ENCODE measurements around the gene USP9Y. TPM values are rescaled to one million over a fixed set of nuclear protein-coding genes. Genes with fewer than 3 reads are reported as not detected.

USP9Y gene
- polyA plus RNA-seq, 2 donors: 0.02 to 31.3 TPM

DNA sequence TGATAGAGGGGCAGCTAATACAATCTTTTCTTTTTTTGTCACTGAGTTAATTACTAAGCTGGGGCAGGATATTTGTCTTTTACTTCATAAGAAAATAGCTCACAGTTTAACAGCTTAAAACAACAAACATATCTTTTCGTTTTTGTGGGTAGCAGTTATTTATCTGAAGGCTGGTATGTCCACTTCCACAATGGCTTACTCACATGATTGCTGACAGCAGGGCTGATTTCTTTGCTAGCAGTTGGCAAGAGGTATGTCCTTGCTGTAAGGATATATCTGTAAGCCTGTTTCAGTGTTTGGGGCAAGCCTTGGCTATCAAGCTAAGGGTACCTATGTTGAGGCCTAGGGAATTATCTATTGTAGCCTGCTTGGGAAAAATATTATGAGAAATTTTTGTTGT, 1.1 kb downstream of the USP9Y start:
- H3K4me1 ChIP-seq (ENCODE audit: control insufficient read depth in 2 of 2, insufficient read depth in 2 of 2, low read length in 1 of 2): no peaks in the 10 kb centered on the region
- no peaks in the 10 kb centered on the region for H3K27me3 ChIP-seq (ENCODE audit: control insufficient read depth in 1 of 2, insufficient read depth in 2 of 2, low read length in 2 of 2)
- peaks cover 0 to 5% of the 10 kb centered on the region in 2 donors for H3K36me3 ChIP-seq (ENCODE audit: control insufficient read depth in 2 of 2, insufficient read depth in 2 of 2, low read length in 1 of 2)
- 30 to 68% methylated on average over 1 of the region's 1 CpG for WGBS, 2 donors
- H3K9me3 ChIP-seq (ENCODE audit: control insufficient read depth in 2 of 2, insufficient read depth in 1 of 2, low read depth in 1 of 2, low read length in 1 of 2): peaks cover 0 to 3% of the 10 kb centered on the region in 2 donors
- H3K4me3 ChIP-seq (ENCODE audit: low read depth in 1 of 2, low read length in 2 of 2): no peak overlapping the region
- H3K27ac ChIP-seq (ENCODE audit: low read depth in 2 of 2, low read length in 1 of 2): no peak overlapping the region

DNA sequence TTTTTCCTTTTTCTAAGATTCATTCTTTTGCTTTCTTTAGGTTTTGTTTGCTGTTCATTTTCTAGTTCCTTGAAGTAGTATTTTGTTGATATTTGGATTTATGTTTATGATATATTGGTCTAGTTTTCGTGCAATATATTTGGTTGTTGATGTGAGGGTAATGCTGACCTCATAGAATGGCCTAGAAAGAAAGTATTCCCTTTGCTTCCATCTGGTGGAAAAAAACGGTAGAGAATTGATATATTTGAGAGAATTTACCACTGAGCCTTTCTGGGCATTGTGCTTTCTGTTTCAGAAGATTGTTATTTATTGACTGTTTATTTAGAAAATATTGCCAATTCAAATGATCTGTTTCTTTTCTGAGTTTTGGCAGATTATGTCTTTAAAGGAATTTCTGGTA, 9.4 kb downstream of the USP9Y start:
- no peak overlapping the region for H3K27ac ChIP-seq (ENCODE audit: low read depth in 2 of 2, low read length in 1 of 2)
- H3K9me3 ChIP-seq (ENCODE audit: control insufficient read depth in 2 of 2, insufficient read depth in 1 of 2, low read depth in 1 of 2, low read length in 1 of 2): no peaks in the 10 kb centered on the region
- H3K4me3 ChIP-seq (ENCODE audit: low read depth in 1 of 2, low read length in 2 of 2): no peak overlapping the region
- H3K36me3 ChIP-seq (ENCODE audit: control insufficient read depth in 2 of 2, insufficient read depth in 2 of 2, low read length in 1 of 2): peaks cover 0 to 3% of the 10 kb centered on the region in 2 donors
- H3K27me3 ChIP-seq (ENCODE audit: control insufficient read depth in 1 of 2, insufficient read depth in 2 of 2, low read length in 2 of 2): no peaks in the 10 kb centered on the region
- 32 to 55% methylated on average over 1 to 2 of the region's 2 CpGs for WGBS, 2 donors
- H3K4me1 ChIP-seq (ENCODE audit: control insufficient read depth in 2 of 2, insufficient read depth in 2 of 2, low read length in 1 of 2): no peaks in the 10 kb centered on the region

DNA sequence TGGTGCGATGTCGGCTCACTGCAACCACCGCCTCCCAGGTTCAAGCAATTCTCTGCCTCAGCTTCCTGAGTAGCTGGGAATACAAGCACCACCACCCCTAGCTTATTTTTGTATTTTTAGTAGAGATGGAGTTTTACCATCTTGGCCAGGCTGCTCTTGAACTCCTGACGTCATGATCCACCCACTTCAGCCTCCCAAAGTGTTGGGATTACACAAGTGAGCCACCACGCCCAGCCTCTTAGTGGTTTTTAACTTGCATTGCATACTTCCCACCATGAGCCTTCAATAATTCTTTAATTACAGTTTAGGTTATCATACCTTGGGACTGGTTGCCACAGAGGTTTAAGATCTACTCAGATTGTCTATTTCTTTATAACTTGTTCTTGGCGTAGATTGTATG, 14.3 kb downstream of the USP9Y start:
- no peak overlapping the region for H3K27ac ChIP-seq (ENCODE audit: low read depth in 2 of 2, low read length in 1 of 2)
- H3K9me3 ChIP-seq (ENCODE audit: control insufficient read depth in 2 of 2, insufficient read depth in 1 of 2, low read depth in 1 of 2, low read length in 1 of 2): no peaks in the 10 kb centered on the region
- 94 to 100% methylated on average over 2 to 6 of the region's 6 CpGs for WGBS, 2 donors

DNA sequence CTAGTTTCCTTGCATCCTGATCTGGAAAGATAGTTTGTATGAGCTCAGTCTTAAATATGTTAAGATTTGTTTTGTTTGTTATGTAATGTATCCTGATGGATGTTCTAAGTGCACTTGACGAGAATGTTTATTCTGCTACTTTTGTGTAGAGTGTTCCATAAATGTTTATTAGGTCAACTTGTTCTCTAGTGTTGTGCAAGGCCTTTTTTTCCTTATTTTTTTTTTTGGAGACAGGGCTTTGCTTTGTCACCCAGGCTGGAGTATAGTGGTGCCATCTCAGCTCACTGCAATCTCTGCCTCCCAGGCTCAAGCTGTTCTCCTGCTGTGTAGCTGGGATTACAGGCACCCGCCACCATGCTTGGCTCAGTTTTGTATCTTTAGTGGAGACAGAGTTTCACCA, 28.7 kb downstream of the USP9Y start:
- no peaks in the 10 kb centered on the region for H3K27me3 ChIP-seq (ENCODE audit: control insufficient read depth in 1 of 2, insufficient read depth in 2 of 2, low read length in 2 of 2)
- no peaks in the 10 kb centered on the region for H3K9me3 ChIP-seq (ENCODE audit: control insufficient read depth in 2 of 2, insufficient read depth in 1 of 2, low read depth in 1 of 2, low read length in 1 of 2)
- H3K27ac ChIP-seq (ENCODE audit: low read depth in 2 of 2, low read length in 1 of 2): no peak overlapping the region
- 83% methylated on average over 1 to 2 of the region's 2 CpGs for WGBS, 2 donors
- H3K4me1 ChIP-seq (ENCODE audit: control insufficient read depth in 2 of 2, insufficient read depth in 2 of 2, low read length in 1 of 2): no peaks in the 10 kb centered on the region
- no peak overlapping the region for H3K4me3 ChIP-seq (ENCODE audit: low read depth in 1 of 2, low read length in 2 of 2)
- H3K36me3 ChIP-seq (ENCODE audit: control insufficient read depth in 2 of 2, insufficient read depth in 2 of 2, low read length in 1 of 2): no peaks in the 10 kb centered on the region

More for the DNA sequence above, 14.3 kb downstream of the USP9Y start:
- no peak overlapping the region for H3K4me3 ChIP-seq (ENCODE audit: low read depth in 1 of 2, low read length in 2 of 2)
- no peaks in the 10 kb centered on the region for H3K4me1 ChIP-seq (ENCODE audit: control insufficient read depth in 2 of 2, insufficient read depth in 2 of 2, low read length in 1 of 2)
- H3K27me3 ChIP-seq (ENCODE audit: control insufficient read depth in 1 of 2, insufficient read depth in 2 of 2, low read length in 2 of 2): no peaks in the 10 kb centered on the region
- H3K36me3 ChIP-seq (ENCODE audit: control insufficient read depth in 2 of 2, insufficient read depth in 2 of 2, low read length in 1 of 2): peaks cover 0 to 4% of the 10 kb centered on the region in 2 donors

DNA sequence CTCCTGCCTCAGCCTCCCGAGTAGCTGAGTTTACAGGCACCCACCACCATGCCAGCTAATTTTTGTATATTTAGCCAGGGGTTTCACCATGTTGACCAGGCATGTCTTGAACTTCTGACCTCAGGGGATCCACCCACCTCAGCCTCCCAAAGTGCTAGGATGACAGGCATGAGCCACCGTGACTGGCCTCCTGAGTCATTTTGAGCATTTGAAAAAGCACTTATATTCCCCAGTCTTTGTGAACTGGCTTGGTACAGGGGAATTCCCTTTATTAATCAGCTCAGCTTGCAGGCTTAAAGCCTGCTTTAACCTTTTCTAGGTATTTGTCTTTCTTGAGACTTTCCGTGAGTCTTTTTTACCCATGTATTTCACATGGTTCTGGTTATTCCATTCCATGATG, 32.6 kb downstream of the USP9Y start:
- Histone ChIP-seq H3K27ac (ENCODE audit: low read depth in 2 of 2, low read length in 1 of 2) (no peak overlapping the region), H3K36me3 (ENCODE audit: control insufficient read depth in 2 of 2, insufficient read depth in 2 of 2, low read length in 1 of 2) (no peaks in the 10 kb centered on the region), H3K4me1 (ENCODE audit: control insufficient read depth in 2 of 2, insufficient read depth in 2 of 2, low read length in 1 of 2) (no peaks in the 10 kb centered on the region), H3K27me3 (ENCODE audit: control insufficient read depth in 1 of 2, insufficient read depth in 2 of 2, low read length in 2 of 2) (no peaks in the 10 kb centered on the region), H3K9me3 (ENCODE audit: control insufficient read depth in 2 of 2, insufficient read depth in 1 of 2, low read depth in 1 of 2, low read length in 1 of 2) (no peaks in the 10 kb centered on the region), H3K4me3 (ENCODE audit: low read depth in 1 of 2, low read length in 2 of 2) (no peak overlapping the region)
- whole genome bisulfite sequencing, 2 donors: 46 to 100% methylated on average over 1 to 3 of the region's 3 CpGs

DNA sequence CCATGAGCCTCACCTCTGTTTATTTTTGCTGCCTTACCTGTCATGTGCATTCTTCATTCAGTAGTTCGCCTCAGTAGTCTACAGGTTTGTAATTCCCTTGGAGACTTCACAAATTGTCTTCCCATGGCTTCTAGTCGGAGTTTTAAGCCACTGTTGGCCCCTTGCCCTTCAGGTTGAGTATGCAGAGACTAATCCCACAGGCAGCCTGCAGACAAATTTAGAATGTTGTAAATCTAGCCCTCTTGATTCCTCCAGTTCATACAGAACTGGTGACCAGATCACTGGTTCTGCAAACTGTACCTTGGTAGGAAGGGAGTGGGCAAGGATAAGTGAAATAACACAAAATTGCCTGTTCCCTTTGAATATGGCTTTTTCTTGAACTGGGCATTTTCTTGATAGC, 33.0 kb downstream of the USP9Y start:
- no peaks in the 10 kb centered on the region for H3K9me3 ChIP-seq (ENCODE audit: control insufficient read depth in 2 of 2, insufficient read depth in 1 of 2, low read depth in 1 of 2, low read length in 1 of 2)
- 48 to 100% methylated on average over 1 to 2 of the region's 2 CpGs for WGBS, 2 donors
- H3K4me3 ChIP-seq (ENCODE audit: low read depth in 1 of 2, low read length in 2 of 2): no peak overlapping the region
- H3K27ac ChIP-seq (ENCODE audit: low read depth in 2 of 2, low read length in 1 of 2): no peak overlapping the region
- no peaks in the 10 kb centered on the region for H3K36me3 ChIP-seq (ENCODE audit: control insufficient read depth in 2 of 2, insufficient read depth in 2 of 2, low read length in 1 of 2)
- no peaks in the 10 kb centered on the region for H3K27me3 ChIP-seq (ENCODE audit: control insufficient read depth in 1 of 2, insufficient read depth in 2 of 2, low read length in 2 of 2)
- no peaks in the 10 kb centered on the region for H3K4me1 ChIP-seq (ENCODE audit: control insufficient read depth in 2 of 2, insufficient read depth in 2 of 2, low read length in 1 of 2)

DNA sequence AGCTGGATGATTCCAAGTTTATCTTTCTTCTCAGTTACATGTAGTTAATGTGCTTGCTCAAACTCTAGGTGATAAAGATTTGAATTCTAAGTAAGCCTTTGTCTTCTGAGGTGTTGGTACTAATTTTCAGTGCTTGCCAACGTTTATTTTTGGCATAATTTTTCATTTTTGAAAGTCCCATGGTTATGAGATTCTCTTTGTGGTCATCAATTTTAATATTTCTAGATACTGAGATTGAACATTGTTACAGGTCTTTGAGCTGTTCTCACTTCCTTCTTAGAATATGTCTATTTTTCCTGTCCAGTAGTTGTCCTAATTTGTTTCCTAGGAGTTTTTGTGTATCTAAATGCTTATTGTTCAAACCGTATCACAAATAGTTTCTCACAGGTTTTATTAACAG, 40.4 kb downstream of the USP9Y start:
- Histone ChIP-seq H3K9me3 (ENCODE audit: control insufficient read depth in 2 of 2, insufficient read depth in 1 of 2, low read depth in 1 of 2, low read length in 1 of 2) (no peaks in the 10 kb centered on the region), H3K36me3 (ENCODE audit: control insufficient read depth in 2 of 2, insufficient read depth in 2 of 2, low read length in 1 of 2) (no peaks in the 10 kb centered on the region), H3K27ac (ENCODE audit: low read depth in 2 of 2, low read length in 1 of 2) (no peak overlapping the region), H3K4me3 (ENCODE audit: low read depth in 1 of 2, low read length in 2 of 2) (no peak overlapping the region), H3K27me3 (ENCODE audit: control insufficient read depth in 1 of 2, insufficient read depth in 2 of 2, low read length in 2 of 2) (no peaks in the 10 kb centered on the region), H3K4me1 (ENCODE audit: control insufficient read depth in 2 of 2, insufficient read depth in 2 of 2, low read length in 1 of 2) (no peaks in the 10 kb centered on the region)
- WGBS, 2 donors: 57 to 71% methylated on average over 2 of the region's 2 CpGs

DNA sequence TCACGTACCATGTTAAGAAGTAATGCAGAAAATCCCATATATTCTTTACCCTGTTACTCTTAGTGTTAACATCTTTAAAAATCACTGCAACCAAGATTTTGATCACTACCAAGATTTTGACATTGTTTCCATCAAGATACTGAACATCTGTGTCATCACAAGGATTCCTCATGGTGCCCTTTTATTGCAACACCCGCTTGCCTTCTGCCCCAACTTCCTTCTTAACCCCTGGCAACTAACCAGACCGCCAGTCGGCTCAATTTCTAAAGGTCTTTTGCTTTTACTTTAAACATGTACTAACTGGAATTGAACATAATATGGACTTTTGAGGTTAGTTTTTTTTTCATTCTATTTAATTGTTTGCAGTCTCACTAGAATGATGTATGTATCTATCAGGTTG, 41.7 kb downstream of the USP9Y start:
- Histone ChIP-seq H3K4me3 (ENCODE audit: low read depth in 1 of 2, low read length in 2 of 2) (no peak overlapping the region), H3K9me3 (ENCODE audit: control insufficient read depth in 2 of 2, insufficient read depth in 1 of 2, low read depth in 1 of 2, low read length in 1 of 2) (no peaks in the 10 kb centered on the region), H3K36me3 (ENCODE audit: control insufficient read depth in 2 of 2, insufficient read depth in 2 of 2, low read length in 1 of 2) (no peaks in the 10 kb centered on the region), H3K4me1 (ENCODE audit: control insufficient read depth in 2 of 2, insufficient read depth in 2 of 2, low read length in 1 of 2) (no peaks in the 10 kb centered on the region), H3K27me3 (ENCODE audit: control insufficient read depth in 1 of 2, insufficient read depth in 2 of 2, low read length in 2 of 2) (no peaks in the 10 kb centered on the region), H3K27ac (ENCODE audit: low read depth in 2 of 2, low read length in 1 of 2) (no peak overlapping the region)
- WGBS, 2 donors: 82 to 100% methylated on average over 4 of the region's 4 CpGs

DNA sequence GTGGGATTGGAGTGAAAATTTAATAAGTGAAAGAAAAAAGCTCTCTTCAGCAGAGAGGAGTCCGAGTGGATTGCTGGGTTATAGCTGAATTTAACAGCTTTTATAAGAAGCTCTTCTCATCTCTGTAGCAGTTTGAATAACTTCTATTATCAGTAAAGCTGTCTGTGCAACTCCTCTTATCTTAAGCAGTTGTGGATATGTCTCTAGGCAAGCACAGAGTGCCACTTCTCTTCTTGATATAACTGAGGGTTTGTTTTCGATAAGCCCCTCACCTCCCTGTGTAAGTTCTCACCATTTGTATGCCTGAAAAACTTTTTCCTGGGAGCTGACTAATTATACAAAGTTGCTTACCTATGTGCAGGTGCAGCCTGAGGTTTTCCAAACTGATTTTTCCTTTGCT, 43.1 kb downstream of the USP9Y start:
- WGBS, 2 donors: 92% methylated on average over 2 of the region's 2 CpGs; no CpG with 5 or more reads in 1 of the 2 donors
- Histone ChIP-seq H3K27ac (ENCODE audit: low read depth in 2 of 2, low read length in 1 of 2) (no peak overlapping the region), H3K9me3 (ENCODE audit: control insufficient read depth in 2 of 2, insufficient read depth in 1 of 2, low read depth in 1 of 2, low read length in 1 of 2) (no peaks in the 10 kb centered on the region), H3K4me3 (ENCODE audit: low read depth in 1 of 2, low read length in 2 of 2) (no peak overlapping the region), H3K36me3 (ENCODE audit: control insufficient read depth in 2 of 2, insufficient read depth in 2 of 2, low read length in 1 of 2) (no peaks in the 10 kb centered on the region), H3K4me1 (ENCODE audit: control insufficient read depth in 2 of 2, insufficient read depth in 2 of 2, low read length in 1 of 2) (no peaks in the 10 kb centered on the region), H3K27me3 (ENCODE audit: control insufficient read depth in 1 of 2, insufficient read depth in 2 of 2, low read length in 2 of 2) (no peaks in the 10 kb centered on the region)

DNA sequence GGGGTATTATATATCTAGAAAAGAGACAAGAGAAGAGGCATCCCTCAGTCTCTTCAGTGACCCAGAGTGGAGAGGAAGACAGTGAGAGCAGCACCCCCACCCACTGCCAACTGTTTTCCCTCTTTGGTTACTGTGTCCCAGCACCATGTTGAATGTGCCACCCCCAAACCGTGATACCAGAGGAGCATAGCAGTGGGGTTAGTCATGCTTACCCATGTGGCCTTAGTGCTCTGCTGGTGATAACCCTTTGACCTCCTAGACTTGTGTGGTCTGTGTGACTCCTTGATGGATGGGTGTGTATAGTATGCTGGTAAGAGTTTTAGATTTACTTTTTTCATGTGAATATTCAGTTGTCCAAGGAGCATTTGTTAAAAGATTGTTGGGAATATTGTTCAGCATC, 48.3 kb downstream of the USP9Y start:
- H3K27ac ChIP-seq (ENCODE audit: low read depth in 2 of 2, low read length in 1 of 2): no peak overlapping the region
- no peak overlapping the region for H3K4me3 ChIP-seq (ENCODE audit: low read depth in 1 of 2, low read length in 2 of 2)
- H3K9me3 ChIP-seq (ENCODE audit: control insufficient read depth in 2 of 2, insufficient read depth in 1 of 2, low read depth in 1 of 2, low read length in 1 of 2): no peaks in the 10 kb centered on the region
- no peaks in the 10 kb centered on the region for H3K4me1 ChIP-seq (ENCODE audit: control insufficient read depth in 2 of 2, insufficient read depth in 2 of 2, low read length in 1 of 2)
- 70% methylated on average over 1 of the region's 1 CpG; no CpG with 5 or more reads in 1 of the 2 donors for WGBS, 2 donors
- no peaks in the 10 kb centered on the region for H3K27me3 ChIP-seq (ENCODE audit: control insufficient read depth in 1 of 2, insufficient read depth in 2 of 2, low read length in 2 of 2)
- H3K36me3 ChIP-seq (ENCODE audit: control insufficient read depth in 2 of 2, insufficient read depth in 2 of 2, low read length in 1 of 2): no peaks in the 10 kb centered on the region
